ENCODE measurements around the gene PPP2R5C.

PPP2R5C gene

DNA sequence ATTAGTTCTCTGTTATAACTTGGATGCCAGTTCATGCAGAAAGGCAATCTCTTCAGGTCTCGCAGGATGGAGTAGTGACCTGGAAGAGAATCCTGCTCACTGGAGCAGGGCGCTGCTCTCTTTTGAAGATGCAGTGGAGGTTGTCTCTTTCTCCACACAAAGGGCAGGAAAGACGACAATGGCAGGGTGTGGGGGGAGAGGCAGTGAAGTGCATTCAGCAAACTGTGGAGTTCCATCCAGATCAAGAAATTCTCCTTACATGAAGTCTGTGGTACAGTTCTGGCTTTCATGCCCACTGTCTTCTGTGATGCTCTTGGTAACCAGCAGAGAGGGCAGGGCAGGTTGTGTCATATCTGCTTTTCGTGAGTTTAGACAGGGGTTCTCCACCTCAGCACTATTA is 6.6 kb upstream of the PPP2R5C start:
- Histone ChIP-seq H3K27ac (no peak overlapping the region), H3K4me3 (ENCODE audit: low read depth, low read length) (no peak overlapping the region), H3K27me3 (replicated peaks) (peaks cover 4% of the 10 kb centered on the region), H3K36me3 (replicated peaks) (no peaks in the 10 kb centered on the region)
- DNase-seq, result no peak
- TF ChIP-seq, protein P1, sequence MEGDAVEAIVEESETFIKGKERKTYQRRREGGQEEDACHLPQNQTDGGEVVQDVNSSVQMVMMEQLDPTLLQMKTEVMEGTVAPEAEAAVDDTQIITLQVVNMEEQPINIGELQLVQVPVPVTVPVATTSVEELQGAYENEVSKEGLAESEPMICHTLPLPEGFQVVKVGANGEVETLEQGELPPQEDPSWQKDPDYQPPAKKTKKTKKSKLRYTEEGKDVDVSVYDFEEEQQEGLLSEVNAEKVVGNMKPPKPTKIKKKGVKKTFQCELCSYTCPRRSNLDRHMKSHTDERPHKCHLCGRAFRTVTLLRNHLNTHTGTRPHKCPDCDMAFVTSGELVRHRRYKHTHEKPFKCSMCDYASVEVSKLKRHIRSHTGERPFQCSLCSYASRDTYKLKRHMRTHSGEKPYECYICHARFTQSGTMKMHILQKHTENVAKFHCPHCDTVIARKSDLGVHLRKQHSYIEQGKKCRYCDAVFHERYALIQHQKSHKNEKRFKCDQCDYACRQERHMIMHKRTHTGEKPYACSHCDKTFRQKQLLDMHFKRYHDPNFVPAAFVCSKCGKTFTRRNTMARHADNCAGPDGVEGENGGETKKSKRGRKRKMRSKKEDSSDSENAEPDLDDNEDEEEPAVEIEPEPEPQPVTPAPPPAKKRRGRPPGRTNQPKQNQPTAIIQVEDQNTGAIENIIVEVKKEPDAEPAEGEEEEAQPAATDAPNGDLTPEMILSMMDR (IDR thresholded peaks at IDR 0.05; ENCODE audit: low read depth, low read length, missing control alignments), result no peak
- in situ Hi-C loops (cut with HindIII; ENCODE audit: low pct_ligation_motif_present, low sequenced_read_pairs), result no loop called here

DNA sequence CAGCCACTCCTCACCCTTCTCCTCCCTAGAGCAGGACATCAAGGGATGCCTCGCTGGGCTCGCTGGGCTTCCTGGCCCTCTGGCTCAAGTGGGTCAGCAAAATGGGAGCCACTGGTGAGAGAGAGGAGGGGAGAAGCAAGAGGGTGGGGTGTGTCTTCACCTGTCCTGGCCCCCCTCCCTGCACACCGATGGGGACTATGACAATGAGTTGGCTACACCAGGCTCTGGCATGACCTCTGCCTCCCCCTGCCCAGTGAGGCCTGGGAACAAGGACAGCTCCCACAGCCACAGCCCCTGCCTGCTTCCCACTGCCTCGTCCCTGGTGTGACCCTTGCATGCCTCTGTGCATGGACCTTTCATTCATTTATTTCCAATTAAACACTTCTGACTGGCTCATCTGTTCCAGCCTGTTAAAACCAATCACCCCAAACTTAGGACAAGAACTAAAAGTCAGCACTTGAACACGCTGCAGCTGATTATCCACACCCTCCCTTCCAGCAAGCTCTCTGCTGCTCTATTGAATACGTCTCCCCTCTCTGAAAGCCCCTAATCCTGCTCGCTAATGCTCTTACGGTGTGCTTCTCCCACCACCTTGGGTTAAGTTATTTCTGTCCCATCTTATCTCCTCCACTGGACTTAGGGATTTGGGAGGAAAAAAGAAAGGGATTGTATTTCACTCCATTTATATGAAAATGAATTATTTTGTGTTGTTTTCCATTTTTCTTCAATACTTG is 5.8 kb upstream of the PPP2R5C start:
- H3K27me3 ChIP-seq (replicated peaks), result peaks cover 2% of the 10 kb centered on the region
- no peak overlapping the region for H3K4me3 ChIP-seq (ENCODE audit: low read depth, low read length)
- H3K27ac ChIP-seq, result no peak overlapping the region
- no peak for DNase-seq
- no peaks in the 10 kb centered on the region for H3K36me3 ChIP-seq (replicated peaks)
- TF ChIP-seq, protein P1 (IDR thresholded peaks at IDR 0.05; ENCODE audit: low read depth, low read length, missing control alignments), result no peak
- in situ Hi-C loops (cut with HindIII; ENCODE audit: low pct_ligation_motif_present, low sequenced_read_pairs), result no loop called here

DNA sequence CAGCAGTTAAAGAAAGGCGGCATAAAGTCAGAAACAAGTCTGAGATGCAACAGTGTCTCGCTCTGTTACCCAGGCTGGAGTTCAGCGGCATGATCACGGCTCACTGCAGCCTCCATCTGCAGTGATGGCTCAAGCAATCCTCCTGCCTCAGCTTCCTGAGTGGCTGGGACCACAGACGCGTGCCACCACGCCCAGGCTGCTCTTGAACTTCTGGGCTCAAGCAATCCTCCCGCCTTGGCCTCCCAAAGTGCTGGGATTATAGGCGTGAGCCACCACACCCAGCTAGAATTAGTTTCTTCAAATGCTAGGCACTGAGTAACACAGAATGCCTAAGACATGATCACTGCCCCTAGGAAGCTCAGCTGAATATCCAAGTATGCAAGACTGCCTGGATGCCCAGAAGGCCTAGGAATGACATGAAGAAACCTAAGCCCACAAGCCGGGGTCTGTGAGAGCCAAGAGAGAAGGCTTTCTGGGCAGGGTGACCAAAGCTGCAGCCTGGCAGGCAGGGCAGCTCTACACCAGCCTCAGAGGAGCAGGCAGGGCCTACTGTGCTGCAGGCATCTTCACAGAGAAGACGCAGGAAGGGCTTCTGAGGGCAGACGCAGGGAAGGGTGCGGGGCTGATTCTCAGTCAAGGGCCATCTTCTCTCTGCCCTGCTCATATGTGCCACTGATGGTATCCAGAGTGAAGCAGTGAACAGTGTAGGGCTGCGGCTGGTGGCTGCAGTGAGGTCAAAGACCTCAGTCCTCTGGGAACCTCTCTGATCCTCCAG is 4.3 kb upstream of the PPP2R5C start:
- H3K4me3 ChIP-seq (ENCODE audit: low read depth, low read length), result no peak overlapping the region
- peaks cover 2% of the 10 kb centered on the region for H3K27me3 ChIP-seq (replicated peaks)
- no peaks in the 10 kb centered on the region for H3K36me3 ChIP-seq (replicated peaks)
- DNase-seq, result no peak
- in situ Hi-C loops (cut with HindIII; ENCODE audit: low pct_ligation_motif_present, low sequenced_read_pairs), result no loop called here
- no peak overlapping the region for H3K27ac ChIP-seq
- TF ChIP-seq, protein P1 (IDR thresholded peaks at IDR 0.05; ENCODE audit: low read depth, low read length, missing control alignments), result no peak

DNA sequence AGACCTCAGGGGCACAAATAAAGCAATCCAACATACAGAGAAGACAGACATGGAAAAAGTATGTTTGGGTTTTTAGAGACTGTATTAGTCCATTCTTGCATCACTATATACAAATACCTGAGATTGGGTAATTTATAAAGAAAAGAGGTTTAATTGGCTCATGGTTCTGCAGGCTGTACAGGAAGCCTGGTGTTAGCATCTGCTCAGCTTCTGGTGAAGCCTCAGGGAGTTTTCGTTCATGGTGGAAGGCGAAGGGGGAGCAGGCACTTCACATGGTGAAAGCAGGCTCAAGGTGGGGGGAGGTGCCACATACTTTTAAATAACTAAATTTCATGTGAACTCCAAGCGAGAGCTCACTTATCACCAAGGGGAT is 3.7 kb upstream of the PPP2R5C start:
- Histone ChIP-seq H3K4me3 (ENCODE audit: low read depth, low read length) (no peak overlapping the region), H3K27ac (no peak overlapping the region), H3K36me3 (replicated peaks) (no peaks in the 10 kb centered on the region), H3K27me3 (replicated peaks) (no peaks in the 10 kb centered on the region)
- TF ChIP-seq, protein P1 (IDR thresholded peaks at IDR 0.05; ENCODE audit: low read depth, low read length, missing control alignments), result no peak
- no peak for DNase-seq
- in situ Hi-C loops (cut with HindIII; ENCODE audit: low pct_ligation_motif_present, low sequenced_read_pairs), result no loop called here

DNA sequence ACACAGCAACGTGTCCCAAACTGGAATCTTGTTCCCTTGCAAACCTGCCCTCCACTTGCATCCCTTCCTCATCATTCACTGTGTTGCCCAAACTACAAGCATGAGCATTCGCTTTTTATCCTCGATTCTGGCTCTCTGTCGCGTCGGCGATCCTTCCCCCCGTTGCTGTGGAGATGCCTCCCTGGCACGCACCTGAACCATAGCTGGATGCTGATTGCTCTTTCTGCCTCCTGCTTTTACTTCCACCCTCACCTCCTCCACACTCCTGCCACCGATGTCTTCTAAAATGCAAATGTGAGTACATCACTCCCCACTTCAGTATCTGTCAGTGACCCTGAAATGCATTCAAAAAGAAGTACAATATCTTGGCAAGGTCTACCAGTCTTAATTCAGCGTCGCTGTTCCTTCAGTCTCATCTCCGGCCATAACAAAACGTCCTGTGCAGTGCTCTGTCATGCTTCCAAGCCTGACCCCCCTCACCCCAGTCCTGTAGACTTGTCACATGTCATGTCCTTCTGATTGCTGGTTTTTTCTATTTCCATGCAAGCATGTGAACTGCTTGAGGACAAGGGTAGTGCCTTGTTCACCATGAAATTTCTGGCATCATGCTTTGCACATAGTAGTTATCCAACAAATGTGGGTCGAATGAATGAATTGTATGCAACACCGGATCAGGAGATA is 2.5 kb upstream of the PPP2R5C start:
- no peak overlapping the region for H3K4me3 ChIP-seq (ENCODE audit: low read depth, low read length)
- in situ Hi-C loops (cut with HindIII; ENCODE audit: low pct_ligation_motif_present, low sequenced_read_pairs), result no loop called here
- H3K27ac ChIP-seq, result no peak overlapping the region
- TF ChIP-seq, protein P1 (IDR thresholded peaks at IDR 0.05; ENCODE audit: low read depth, low read length, missing control alignments), result no peak
- no peaks in the 10 kb centered on the region for H3K27me3 ChIP-seq (replicated peaks)
- DNase-seq, result no peak
- H3K36me3 ChIP-seq (replicated peaks), result no peaks in the 10 kb centered on the region
